Measurements from ENCODE around the gene PRSS50.
A peak's percentile ranks its signal among the peaks of the same experiment; 100 is the strongest.

The PRSS50 gene

DNA sequence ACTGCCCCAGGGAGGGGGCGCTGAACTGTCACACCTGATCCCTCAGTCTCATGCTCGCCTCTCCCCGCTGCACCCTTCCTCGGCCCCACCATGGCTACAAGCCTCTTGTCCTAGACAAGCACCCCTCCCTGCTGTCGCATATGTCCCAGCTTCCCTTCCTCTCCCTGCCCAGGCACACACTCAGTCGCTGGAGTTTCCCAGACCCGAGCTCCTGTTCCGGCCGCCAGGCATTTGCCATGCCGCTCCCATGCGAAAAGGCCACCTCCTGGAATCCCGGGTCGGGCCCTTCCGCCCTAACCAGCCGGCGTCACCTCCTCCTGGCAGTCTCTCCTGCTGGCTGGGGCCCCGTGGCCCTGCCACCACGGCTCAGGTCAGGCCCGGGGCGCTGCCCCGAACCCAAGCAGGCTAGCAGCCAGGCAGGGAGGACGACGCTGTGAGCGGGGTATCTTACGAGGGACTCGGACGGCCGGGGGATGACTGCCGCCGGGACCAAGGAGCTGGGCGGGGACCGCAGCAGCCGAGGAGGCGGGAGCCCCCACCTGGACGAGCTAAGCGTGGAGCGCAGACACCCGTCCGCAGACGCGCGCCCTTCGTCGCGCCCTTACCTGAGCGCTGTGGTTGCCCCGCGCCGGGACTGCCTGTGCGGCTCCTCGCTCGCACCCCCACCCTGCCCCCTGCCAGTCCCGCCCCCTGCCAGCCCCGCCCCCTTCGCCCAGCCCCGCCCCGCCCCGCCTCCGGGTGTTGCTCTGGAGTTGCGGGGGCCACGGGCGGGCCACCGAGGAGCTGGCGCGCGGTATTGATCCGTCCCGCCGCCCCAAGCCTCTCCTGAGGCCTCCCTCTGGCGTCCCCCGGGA is 24.4 kb downstream of the PRSS50 start, which contains the start of gene ALS2CL:
ALS2CL (minus strand) TSS at position 642 of the 854 bp plus-strand sequence. CDS start 4,239 bp downstream, outside the sequence.
- no peak for DNase-seq (ENCODE audit: low spot score)

DNA sequence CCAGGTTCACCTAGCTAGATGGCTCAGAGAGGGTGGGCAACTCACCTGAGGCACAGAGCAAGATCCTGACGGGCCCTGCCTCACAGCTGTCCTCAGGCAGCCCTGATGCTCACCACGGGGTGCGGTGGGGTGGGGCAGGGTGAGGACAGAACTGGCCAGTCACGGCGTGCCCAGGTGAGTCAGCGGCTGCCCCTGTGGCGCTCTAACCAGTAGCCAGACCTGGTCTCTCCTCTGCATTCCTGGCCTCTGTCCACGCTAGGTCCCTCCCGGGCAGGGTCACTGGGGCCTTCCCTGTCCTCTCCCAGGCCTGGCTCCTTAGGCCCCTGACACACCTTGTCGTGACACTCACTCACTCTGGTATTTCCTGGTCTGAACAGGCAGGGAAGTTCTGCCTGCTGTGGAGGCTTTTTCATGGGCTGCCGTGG is 25.1 kb downstream of the PRSS50 start:
- no peak for DNase-seq (ENCODE audit: low spot score)

DNA sequence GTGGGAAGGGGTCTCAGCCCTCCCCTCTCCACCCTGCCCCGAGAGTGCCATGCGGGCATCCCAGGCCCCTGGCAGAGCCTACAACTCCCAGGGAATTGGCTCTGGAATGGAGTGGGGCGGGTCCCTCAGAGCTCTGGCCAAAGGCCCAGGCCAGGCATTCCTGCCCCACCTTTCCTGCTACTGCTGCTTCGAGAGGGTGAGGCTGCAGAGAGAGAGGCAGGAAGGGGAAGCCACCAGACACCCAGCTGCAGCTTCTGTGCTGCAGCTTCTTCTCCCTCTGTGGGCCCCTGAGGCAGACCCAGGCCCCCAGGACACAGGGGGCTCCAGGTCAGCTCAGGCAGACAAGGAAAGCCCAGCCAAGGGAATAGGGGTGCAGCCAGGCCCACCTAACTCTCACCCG is 26.9 kb downstream of the PRSS50 start:
- DNase-seq (ENCODE audit: low spot score) = no peak

DNA sequence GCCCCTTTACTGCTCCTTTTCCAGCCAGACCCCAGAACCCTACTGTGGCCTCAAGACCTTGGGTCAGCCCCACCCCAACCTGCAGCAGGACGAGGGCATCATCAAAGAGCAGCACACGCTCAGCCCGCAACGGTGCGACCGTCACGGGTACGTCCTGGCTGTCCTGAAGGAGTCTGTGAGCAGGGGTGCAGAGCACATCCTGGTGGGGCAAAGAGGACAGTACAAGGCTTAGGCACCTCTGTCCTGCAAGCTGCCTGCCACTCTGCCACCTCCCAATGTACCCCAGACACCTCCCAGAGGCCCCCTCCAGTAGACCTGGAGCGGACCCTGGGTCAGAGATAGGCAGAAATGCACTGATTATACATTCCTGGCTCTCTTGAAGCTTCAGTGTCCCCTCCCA is 32.2 kb downstream of the PRSS50 start:
- no peak for DNase-seq (ENCODE audit: low spot score)

DNA sequence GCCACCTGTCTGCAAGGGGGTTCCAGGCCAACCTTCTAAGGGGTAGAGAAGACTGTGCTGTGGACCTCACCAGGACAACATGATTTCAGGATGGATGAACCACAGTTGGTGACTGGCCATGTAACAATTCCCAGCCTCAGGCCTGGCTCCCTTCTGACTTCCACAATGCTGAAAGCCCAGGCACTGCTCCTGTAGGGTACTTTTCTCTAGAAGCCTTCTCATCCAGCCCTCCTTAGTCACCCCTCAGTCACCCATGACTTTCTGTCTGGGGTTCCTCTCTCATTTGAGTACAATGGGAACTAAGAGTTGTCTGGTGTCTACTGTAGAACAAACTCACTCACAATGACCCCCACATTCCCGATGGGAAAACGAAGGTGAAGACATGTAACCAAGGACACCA is 32.8 kb downstream of the PRSS50 start:
- no peak for DNase-seq (ENCODE audit: low spot score)

DNA sequence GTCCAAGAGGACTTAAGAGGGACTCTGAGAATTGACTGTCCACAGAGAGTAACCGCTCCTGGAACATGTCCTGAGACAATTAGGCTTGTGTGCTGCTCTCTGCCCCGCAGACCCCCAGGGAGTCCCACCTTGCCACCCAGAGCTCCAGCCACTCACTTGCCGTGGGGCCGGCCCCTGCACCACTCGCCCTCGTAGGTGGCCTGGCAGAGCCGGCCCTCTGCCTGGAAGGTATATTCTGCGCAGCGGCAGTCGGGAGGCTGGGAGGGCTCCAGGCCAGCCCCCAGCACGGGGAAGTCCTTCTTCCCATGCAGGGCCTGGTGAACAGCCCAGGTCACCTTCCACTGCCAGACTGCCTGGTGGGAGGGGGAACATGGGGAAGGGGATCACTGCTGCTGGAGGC is 34.7 kb downstream of the PRSS50 start:
- DNase-seq (ENCODE audit: low spot score) = no peak

DNA sequence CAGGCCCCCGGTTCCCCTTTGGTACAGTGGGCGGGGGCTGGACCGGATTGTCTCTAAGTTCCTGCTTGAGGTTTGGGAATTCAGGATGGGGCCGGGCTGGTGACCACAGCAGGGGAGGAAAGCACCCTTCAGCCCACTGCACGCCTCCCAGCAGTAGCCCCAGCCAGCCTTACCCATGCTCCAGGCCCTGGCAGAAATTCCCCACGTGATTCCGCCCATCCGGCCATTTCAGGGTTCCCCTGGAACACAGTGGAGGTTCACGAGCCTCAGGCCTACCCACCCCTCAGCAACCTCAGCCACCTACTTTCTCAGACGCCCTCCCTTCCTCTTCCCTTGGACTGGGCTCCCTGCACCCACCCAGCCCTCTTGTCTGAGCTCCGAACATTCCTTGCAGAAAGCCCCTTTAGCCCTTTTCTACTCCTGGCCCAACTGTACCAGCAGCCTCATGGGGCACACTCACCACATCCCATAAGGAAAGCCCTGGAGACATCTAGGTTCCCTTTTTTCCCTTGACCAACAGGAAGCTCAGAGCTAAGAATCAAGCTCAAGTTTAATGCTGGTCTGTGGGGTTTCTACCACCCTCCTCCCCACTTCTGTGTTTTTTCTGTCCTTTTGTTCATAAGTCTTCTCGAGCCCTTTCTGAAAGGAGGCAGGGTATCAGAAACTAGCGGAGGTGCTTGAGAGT is 35.7 kb downstream of the PRSS50 start:
- no peak for DNase-seq (ENCODE audit: low spot score)

DNA sequence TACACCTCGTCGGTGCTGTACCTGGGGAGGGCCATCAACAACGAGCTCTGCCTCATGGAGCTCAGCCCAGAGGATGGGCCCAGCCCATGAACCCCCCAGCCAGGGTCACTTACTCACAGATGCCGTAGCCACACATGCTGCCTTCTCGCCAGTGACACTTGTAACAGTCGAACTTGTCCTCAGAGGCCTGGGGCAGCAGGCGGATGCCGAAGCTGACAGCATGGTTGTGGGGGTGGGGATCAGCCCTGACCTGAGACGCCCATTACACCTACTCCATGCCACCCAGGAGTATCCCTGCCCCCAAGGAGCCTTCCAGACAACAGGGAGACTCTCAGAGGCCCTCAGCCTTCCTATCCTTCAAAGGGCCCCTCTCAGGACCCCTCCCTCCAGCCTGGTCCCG is 36.3 kb downstream of the PRSS50 start:
- DNase-seq (ENCODE audit: low spot score) = no peak

DNA sequence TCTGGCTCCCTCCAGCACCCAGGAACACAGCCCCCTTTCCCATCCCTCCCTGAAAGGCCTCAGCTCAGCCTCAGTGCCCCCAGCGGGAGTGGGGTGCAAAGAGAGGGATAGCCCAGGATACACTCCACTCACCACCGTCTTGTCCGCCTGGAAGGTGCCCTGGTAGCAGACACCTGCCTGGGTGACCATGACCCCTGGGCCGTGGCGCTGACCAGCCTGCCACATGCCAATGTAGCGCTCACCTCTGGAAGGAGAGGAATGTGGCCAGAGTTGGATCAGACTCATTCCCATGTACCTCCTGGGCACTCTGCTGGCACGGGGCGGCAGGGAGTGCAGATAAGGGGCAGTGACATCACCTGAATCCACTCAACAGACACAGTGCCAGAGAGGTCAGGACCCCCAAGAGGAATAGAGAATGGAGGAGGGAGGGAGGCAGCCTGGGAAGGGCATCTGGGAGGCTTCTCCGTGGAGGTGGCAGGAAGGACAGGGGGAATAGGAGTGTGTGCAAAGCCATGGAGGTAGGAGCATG is 37.3 kb downstream of the PRSS50 start:
- DNase-seq (ENCODE audit: low spot score) = no peak

DNA sequence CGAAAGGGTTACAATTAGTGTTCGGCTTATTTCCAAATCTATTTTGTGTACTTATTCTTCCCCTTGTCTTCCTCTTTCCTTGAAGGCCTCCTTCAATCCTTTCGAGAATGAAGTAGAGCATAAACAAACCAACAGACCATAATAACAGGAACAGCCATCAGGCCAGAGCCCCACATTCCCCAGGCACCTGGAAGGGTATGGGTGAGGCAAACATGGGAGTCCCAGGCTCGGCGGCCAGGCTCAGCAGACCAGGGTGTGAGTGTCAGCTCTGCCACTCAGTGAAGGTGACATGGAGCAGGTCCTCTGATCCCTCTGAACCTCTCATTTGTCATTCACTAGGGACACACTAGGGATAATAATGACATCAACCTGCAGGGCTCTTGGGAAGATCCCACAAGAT is 38.0 kb downstream of the PRSS50 start:
- DNase-seq (ENCODE audit: low spot score) = no peak

DNA sequence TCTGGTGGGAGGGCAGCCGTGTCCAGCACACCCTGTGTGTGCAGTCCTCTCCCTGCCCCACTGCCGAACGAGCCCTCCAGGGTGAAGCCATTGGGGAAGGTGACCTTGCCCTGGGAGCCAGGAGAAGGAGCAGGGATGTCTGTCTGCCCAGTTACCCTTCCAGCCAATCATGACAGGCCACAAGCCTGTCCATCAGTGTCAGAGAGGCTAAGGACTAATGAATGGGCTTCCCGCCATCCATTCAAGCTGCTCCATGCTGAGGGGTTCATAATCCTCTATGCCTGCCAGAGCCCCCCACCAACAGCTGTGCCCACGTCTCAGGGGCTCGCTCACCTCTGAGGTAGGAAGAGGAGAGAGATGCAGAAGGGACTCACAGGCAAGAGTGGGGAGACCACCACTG is 39.4 kb downstream of the PRSS50 start:
- no peak for DNase-seq (ENCODE audit: low spot score)

DNA sequence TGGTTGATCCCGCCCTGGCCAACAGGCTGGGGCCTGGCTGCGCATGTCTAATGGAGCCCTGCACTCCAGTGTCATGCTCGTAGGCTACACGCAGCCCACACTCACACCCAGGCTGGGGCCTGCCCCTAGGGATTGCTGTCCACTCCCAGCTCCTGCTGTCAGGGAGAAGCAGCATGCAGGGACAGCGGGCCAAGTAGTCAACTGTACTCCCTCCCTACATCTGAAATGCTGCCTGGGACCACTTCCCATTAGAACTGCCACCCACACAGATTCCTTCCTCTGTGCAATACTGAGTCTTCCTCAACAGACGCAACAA is 40.3 kb downstream of the PRSS50 start:
- DNase-seq (ENCODE audit: low spot score) = peak; percentile 41

DNA sequence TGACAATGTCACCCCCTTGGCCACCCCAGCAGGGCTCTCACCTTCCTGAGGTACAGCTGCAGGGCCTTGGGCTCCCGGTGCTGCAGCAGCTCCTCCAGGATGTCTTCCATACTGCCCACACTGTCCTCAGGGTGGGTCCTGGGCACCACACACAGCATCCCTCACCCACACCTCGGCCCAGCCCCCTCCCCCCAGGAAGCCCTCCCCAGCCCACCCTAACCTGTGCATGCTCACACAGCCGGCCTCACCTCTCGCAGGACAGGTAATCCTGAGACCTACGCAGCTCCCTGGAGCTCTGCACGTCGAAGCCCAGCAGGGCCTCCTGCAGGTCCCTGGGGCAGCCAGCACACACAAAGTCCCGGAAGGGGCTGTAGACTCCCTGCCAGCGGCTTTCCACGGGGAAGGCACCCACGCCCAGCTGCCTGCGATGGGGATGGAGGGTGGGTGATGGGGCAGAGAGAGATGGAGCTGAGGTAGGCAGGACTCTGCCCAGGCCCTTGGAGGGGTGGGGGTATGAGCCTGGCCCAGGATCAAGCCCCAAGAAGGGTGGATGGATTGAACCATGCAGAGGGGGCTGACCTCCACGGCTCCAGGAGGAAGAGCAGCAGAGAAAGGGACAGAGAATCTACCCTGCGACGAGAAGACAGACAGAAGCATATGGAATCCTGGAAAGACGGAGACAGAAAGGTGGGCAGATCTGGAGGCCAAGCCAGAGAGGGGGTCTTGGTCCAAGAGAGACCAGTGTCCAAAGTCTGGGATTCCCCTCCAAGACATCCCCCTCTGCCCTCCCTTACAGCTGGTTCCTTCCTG is 40.9 kb downstream of the PRSS50 start:
- no peak for DNase-seq (ENCODE audit: low spot score)

DNA sequence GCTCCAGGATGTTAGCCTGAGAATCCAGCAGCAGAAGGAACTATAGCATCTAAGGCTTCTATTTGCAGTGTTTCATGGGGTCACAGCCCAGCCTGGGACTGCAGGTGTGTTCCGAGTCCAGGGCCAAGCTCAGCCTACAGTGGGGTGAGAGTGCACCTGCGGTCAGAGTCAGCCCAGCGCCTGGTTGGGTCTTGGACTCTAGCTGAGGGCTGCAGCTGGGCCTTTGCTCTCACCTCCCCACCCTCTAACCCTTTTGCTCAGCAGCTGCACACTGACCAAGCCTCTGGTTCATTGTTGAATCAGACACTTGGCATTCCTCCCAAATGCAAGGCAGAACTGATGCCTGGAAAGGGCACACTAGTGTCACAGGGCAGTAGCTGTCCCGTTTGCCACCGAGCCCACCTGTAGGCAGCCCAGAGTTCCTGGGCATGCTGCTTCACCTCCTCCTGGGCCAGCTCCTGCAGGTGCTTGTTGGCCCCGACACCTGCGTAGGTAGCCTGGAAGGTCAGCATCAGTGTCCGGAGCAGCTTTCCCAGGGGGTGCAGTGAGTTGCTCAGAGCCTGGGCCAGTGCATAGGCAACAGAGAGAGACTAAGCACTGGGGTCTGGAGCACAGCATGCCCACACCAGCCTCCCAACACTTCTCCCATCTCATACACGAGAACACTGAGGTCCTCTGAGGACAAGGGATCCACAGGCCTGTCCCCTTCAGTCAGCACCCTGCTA is 41.7 kb downstream of the PRSS50 start:
- DNase-seq (ENCODE audit: low spot score) = no peak

DNA sequence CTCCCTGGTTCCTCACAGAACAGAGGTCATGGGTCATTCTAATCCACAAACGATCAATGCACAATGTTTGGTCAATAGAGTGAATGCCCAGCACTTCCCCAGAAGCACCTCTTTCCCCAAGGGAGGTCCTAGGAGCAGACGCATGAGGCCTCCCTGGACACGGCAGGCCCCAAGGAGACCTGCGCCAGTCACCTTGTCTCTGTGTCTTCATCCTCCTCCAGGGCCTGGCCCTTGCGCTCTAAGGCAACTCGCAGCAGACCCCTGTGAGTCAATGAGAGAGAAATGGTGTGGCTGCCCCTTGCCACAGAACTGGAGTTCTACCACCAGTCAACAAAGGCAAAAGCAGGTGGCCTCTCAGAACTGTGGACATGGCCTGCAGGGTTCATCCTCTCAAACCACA is 42.2 kb downstream of the PRSS50 start:
- DNase-seq (ENCODE audit: low spot score) = no peak

DNA sequence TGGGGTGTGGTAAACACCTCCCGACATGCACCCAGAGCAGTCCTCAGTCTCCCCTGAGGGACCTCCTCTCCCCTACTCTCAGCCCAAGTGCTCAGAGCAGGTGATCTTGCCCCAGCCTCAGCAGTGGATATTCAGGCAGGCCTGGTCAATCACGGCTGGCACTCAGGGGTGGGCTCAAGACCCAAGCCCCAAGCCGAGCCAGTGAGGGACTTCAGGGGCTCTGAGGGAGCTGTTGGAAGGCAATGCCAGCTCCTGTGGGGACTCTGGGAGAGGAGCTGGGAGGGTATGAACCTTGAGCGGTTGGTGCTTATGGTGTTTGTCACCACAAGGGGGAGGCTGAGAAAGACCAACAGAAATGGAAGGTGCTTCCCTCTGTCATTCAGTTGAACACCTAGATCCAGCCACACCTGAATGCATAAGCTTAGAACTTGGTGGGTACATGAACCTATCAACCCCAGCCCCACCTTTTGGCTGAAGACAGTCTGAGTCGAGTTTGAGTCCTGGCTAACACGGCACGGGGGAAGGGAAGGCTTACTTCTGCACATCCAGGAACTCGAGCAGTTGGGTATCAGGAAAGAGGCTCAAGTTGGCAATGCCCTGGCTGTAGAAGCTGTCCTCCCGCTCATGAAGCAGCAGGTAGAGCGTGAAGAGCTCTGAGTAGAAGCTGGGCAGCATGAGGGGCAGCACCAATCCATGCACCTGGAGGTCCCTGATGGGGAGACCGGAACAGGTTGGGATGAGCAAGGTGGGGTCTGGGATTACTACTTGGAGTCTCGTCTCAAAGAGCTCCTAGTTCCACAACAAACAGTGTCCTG is 43.4 kb downstream of the PRSS50 start:
- no peak for DNase-seq (ENCODE audit: low spot score)

DNA sequence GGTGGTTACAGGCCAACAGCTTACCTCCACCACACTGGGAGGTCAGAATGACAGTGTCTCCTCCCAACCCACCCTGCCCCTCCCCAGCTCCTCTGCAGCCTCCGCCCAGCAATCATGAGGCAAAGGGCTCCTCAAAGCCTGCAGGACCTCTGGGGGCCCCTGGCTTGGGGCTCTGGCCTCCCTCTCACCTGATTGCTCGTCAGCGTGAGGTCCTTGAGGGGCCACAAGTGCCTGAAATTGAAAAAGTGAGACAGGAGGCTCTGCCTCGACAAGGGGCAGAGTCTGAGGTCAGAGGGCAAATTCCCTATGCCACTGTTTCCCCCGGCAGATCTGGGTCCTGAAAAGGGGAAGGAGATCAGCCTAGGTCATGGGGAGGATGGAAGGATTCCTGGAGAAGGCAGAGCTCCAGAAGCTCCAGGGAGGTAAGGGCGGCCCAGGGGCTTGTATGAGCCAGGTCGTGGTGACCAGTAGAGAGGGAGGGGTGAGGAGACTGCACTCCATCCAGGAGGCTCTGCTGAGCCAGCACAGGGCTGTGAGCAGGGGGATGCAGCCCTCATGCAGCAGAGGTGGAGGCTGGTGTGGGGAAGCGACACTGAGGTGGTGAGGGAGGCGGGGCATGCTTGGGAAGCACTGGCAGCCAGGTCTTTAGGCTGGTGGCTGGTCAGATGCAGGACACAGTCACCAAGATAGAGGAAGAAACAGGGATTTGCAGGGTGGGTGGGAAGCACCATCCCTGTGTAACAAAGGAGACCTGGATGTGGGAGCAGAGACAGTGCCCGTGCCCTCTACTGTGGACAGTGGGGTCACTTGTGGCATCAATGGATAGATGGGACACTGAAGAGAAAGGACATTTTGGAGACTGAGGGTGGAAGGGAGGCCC is 44.3 kb downstream of the PRSS50 start:
- no peak for DNase-seq (ENCODE audit: low spot score)

DNA sequence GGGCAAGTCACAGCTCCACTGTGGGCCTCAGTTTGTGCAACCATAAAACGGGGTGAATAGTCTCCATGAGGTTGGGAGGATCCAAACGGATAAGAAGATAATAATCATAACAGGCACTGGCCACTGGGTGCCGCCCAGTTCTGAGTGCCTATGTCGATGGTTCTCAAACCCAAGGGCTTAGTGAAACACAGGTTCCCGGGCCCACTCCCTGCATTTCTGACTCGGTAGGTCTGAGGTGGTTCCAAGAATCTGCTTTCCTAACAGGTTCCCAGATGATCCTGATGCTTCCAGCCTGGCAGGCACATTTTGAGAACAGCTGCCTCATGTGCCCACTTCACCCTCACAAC is 45.3 kb downstream of the PRSS50 start:
- DNase-seq (ENCODE audit: low spot score) = no peak

DNA sequence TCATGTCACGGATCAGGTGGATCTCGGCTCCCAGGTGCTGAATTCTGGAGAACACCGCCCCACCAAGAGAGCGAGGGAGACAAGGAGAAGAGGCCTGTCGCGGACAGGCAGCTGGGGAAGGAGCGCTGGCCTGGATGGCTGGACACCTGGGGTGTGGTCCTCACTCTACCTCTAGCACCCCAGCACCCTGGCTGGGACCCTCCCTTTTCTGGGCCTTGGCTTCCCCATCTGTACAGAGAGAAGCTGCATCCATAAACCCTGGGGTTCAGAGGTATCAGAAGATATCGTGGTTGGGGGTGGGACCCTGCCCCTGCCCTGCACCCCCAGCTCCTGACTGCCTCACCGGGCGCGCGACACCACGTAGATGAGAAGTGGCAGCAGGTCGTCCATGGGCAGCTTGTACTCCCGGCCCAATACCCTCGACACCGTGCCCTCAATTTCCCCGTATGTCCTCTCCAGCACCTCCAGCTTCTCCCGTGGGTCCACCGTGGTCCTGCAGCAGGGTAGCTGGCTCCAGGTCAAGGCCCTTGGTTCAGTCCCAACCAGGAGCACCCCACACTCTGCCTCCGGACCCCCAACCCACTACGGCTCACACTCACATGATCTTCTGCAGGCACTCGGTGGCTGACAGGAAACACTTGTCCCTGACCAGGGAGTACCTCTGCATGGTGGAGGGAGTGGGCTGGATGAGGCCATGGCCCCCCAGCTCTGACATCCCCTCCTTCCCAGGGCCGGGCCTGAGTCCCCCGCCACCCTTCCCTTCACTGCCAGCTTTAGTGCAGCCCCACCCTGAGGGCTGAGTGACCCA is 45.9 kb downstream of the PRSS50 start:
- no peak for DNase-seq (ENCODE audit: low spot score)
